Hepatocyte (in vitro differentiated cells): ENCODE data around the gene DNAI2.

Experiments used
- CTCF ChIP-seq: fragments of 200-600 bp; sonication (generic); IDR thresholded peaks from 2 replicates; pipeline ENCODE4 v1.5.1; 2016; ENCODE audit warnings: antibody characterized with exemption, mild to moderate bottlenecking; ENCODE audit not compliant: poor library complexity
- EZH2 ChIP-seq: fragments of 200-600 bp; sonication (generic); IDR thresholded peaks from 2 replicates; pipeline ENCODE4 v1.6.1; 2016; ENCODE audit warnings: antibody characterized with exemption, mild to moderate bottlenecking, borderline replicate concordance
- EZH2phosphoT487 ChIP-seq: fragments of 200-600 bp; sonication (generic); IDR thresholded peaks from one replicate; pipeline ENCODE4 v1.6.1; 2018; ENCODE audit warnings: antibody characterized with exemption, mild to moderate bottlenecking, low read depth, moderate library complexity; ENCODE audit not compliant: unreplicated experiment, severe bottlenecking

- TF ChIP-seq CTCF: no peak
- no peak for TF ChIP-seq EZH2phosphoT487
- TF ChIP-seq EZH2: no peak
Observed at GRCh38 chr17:74234486-74234885, 39.5 kb upstream of the DNAI2 start.
